Kidney capillary endothelial cell (primary cell): ENCODE results near the gene RUNX3.

Experiments
- DNase-seq: peaks from one replicate; pipeline ENCODE4 v3.0.0-alpha.2; 2018; ENCODE audit warnings: low spot score

Gene RUNX3

DNA sequence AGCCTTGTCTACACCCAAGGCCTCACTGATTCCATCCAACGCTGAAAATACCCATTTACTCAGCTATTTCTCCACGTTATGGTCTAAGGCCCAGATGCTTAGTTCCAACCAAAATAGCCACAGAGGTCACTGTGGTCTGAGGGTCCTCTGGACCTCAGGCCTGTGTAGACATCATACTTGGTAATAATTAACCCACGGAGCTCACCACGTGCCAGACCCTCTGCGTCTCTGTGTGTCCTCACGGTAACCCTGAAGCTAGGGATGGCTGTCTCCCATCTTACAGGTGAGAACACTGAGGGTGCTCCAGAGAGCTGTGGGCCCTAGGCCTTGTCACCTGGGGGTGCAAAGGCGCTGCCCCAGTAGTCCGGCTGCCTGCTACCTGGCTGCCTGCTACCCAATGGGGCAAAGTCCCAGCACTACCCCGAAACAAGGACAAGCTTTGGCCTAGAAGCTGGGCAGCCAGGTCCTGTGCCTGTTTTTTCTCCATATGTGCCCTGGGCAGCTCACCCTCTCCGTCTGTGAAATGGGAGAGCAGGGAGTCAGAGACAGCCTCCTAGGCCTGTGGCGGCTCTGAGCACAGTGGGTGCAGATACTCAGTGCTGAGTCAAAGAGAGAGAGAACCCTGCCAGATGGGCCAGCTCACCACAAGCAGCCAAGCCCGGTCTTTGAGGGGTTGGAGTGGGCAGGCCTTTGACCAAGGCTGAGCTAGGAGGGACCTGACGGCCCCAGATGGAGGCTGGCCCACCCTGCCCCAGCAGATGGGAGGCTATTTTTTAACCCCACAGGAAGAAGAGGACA is 17.0 kb upstream of the RUNX3 start:
- DNase-seq: no peak

DNA sequence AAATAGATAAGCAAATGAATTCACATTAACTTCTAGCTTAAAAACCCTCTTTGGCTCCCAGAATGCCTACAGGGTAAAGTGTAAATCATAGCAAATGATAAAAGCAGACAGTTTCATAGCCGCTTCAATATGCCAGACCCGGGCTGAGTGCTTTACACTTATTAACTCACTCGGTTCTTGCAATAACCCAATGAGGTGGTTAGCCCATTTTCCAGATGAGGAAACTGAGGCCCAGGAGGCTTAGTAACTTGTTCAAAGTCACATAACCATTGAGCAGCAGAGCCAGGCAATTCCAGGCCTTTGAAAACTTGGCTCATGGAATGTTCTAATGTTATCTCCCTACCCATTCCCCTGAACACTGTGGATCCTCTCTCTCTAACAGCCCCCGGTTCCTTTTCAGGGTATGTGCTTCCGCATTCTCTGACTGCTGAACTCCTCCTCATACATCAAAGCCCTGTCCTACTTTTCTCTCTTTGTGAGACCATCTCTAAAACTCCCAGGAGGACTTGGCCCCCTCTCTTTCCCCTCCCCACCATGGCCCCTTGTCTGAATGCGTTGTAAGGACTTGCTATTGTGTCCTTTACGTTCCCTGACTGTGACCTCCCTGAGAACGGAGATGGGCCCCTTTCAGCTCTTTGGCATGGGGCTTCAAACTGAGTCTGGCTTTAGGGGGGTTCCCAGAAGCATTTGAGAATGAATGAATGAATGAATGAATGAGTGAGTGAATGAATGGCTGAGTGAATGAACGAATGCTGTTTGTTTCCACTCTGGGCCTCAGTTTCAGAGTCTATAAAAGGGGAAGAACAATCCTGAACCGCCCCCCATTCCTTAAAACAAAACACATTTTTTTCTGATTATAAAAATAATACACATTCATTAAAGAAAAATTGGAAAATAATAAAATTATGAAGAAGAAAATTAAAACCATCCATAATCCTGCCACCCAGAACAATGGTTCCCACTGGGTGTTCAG is 15.6 kb upstream of the RUNX3 start:
- no peak for DNase-seq

DNA sequence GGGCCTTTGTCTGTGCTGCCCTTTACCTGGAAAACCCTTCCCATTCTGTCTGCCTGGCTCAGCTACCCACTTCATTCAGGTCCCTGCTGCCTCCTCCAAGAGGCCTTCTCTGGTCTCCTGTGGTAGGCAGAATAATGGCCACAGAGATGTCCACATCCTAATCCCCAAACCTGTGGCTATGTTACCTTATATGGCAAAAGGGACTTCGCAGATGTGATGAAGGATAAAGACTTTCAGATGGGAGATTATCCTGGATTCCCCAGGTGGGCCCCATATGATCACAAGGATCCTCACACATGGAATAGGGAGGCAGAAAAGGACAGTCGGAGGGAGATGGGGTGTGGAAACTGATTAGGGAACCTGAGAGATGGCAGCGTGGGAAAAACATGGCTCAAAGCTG is 14.2 kb upstream of the RUNX3 start:
- no peak for DNase-seq

DNA sequence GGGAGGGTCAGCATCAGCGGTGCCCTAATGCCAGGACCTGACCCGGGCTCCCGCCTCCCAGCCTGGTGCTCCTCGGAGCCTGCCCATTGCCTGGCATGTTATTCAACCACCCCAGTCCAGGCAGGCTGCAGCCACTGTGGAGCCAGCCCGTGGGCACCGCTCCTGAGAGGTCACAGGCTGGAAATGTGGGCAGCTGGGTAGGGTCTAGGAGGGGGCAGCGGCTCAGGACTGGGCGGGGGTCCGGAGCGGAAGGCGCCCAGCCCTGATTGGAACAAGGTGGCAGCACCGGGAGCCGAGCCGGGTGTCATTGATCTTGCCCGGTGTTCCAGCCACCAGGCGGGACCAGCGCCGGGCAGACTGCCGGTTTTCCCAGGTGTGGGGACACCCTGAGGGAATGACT is 12.7 kb upstream of the RUNX3 start:
- no peak for DNase-seq

DNA sequence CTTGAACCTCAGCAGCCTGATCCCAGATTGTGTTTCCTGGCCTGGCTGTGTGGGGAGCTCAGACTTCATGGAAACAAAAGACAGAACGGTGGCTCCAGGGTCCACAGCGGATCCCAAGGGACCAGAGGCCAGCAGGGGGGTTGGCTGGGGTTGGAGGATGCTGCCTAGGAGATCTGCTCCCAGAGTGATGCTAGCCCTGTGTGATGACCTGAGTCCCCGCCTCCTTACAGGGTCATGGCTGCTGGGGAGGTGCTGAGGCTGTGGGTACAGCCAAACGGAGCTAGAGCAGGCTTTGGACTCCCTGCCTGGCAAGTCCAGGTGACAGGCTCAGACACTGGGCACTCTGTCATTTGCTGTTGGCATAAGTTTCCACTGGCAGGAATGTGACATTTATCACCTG is 11.5 kb upstream of the RUNX3 start:
- no peak for DNase-seq

DNA sequence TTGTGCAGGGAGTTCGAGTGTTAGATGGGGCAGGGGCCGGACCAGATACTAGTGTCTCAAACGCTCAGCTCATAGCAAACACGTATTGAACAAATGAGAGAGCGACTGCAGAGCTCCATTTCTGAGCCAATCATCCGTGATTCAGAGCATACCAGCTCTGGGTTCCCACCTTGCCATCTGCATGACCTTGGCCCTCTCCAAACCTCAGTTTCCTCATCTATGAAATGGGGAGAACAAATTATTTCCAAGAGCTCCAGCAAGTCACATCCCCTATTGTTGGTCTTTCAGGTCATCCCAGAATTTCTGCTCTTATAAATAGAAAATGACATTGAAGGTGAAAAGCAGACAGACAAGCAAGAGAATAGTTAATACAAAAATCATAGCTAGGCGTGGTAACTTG is 10.2 kb upstream of the RUNX3 start:
- DNase-seq: no peak

DNA sequence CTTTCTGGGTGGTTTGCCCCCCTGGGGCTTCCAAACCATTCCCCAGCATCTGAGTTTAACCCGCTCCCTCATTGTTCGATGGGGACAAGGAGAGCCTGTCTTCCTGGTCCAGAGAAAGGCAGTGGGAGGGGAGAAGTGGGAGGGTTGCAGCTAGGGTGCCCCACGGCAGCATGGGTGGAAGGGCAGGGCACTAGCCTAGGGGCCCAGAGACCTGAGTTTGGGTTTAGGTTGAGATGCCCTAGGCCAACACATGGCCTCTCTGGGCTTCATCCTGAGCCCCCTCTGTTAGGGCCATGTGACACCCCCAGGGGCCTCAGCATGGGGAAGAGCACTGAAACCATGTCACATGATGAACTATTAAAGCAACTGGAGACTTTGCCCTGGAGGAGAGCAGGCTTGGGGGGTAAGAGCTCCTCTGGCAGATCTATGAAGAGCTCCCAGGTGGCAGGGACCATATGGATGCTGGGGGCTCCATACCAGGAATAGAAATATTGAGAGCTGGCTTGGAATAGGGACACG is 9.7 kb upstream of the RUNX3 start:
- no peak for DNase-seq

DNA sequence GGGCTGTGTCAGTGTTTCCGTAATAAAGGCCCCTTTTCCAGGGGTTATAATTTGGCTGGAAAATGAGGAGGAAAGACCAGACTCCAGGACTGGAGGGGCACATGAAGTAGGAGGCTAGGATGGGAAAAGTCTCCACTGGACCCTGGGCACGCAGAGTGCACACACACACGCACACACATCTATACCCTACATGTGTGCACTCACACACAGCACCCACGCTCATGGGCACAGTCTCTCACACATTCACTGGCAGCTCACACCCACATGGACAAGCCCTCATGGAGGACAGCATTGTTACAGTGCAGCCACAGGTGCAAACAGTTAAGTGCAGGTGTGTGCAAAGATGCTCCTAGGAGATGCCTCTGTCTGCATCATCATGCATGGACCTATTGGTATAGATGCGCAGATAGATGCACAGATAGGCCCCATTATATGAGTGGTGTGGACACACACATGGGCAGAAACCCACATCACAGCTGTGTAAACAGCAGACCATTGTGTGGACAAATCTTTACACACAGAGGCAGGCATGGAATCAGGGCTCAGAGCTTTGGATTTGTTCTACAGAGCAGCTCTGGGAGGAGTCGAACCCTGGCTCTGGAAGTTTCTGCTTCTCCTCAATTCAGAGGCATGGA is 9.1 kb upstream of the RUNX3 start:
- no peak for DNase-seq

DNA sequence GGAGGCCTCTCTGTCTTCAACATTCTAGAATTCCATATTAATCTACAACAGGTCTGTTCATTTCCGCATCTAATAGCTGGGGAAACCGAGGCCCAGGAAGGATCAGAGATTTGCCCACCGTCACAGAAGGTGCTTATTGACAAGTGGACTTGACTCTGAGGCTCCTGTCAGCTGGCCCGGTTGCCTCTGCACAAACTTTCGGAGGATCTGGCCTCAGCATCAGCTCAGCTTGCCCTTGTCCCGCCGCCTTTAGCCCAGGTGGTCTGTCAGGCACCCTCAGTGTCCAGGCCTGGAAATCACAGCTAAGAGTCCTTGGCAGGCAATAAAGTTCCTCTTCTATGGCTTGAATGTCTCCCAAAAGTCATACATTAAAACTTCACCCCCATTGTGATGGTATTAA is 8.2 kb upstream of the RUNX3 start:
- DNase-seq: no peak

DNA sequence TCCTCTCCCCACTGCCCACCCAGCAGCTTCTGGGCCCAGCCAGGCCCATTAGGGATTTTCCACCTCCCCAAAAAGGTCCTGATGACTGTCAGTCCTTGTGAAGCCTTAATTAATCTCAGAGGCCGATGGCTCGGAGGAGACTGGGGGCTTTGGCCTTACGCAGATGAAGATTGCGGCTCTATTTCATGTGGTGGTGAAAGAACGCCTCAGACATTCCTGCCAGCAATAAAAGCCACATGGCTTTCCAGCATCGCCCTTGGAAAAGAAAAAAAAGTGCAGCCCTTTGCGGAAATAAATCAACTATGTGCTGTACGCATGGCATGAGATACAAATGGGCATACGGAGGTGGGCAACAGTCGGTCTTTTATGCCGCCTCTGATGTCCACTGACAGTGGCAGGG is 6.6 kb upstream of the RUNX3 start:
- DNase-seq: no peak

DNA sequence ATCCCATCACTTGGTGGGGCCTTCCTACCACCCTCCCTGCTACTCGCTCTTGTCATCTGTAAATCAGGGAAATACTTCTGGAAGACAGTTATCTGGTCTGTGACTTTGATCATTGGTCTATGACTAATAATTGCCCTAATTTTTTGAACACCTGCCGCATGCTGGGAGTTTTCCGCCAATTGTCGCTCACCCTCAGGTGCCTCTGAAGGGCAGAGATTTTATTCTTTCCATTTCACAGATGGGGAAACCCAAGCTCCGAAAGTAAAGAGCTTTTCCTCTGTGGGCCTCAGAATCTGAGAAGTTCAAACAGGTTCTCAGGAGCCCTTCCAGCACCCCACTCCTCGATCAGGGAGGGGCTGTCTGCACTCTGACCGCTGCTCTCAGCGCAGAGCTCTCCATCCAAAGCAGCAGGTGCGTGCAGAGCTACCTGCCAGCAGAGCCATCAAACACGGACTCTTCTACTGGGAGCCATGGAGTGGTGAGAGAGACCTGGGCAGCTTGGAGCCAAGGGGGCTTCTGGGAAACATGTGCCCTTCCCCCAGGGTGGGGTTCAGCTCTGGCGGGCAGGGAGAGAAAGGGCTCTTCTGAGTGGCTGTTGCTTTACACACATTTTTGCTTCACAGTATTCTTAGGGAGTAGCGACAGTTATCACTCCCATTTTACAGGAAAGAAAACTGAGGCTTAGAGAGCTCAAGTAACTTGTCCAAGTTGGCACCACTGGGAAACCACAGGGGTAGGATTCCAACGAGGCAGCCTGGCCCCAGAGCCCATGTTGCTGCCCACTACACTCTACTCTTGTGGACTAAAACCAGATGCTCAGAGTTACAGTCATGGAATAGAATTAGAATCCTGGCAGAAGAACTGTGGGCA is 5.8 kb upstream of the RUNX3 start:
- DNase-seq: no peak

DNA sequence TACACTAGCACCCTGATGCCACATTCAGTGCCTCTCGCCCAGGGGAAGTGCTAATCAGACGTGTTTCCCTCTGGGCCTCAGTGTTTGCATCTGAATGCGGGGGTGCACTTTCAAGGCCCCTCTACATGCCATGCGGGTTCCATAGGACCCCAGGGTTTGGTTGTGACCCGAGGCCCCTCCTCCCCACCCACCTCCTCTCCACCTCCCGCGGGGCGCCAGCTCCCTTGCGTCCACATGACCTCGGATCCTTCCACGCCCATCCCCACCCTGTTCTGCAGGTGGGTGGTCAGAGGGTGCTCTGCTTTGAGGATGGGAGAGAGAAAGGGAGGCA is 5.1 kb upstream of the RUNX3 start:
- DNase-seq: no peak

DNA sequence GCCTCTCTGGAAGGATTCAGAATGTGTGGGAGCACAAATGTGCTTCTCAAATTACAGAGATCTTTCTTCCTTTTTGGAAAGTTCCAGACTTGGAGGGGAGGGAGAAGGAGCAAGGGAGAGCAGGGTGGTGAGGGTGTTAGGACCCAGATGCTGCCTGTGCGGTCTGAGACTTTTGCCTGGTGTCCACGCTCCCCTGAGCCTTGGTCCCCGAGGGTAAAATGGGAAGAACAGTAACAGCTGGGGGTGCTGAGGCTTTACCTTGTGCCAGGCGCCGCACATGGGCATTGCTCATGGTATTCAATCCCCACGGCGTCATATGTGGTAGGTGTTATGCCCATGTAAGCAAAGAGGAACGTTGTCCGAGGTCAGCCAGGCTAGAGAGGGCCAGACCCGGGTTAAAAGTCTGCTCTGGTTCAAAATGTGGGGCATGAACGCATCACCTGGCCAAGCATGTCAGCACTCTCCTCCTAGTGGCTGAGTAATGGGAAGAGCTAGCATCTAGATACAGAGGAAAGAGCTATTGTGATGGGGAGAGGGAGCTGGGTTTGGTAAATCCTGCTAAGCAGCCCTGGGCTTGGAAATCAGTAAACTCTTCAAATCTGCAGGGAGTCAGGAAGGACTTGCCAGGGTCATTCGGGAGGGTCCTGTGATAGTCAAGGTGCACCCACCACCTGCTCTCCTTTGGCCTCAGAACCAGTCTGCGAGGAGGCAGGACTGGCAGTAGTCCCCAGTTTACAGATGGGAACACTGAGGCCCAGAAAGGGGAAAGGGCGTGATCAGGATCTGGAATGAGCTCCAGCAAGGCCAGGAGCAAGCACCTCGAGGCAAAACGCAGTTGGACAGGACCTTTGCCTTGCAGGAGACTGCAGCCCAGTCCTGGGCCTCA is 4.5 kb upstream of the RUNX3 start:
- no peak for DNase-seq

DNA sequence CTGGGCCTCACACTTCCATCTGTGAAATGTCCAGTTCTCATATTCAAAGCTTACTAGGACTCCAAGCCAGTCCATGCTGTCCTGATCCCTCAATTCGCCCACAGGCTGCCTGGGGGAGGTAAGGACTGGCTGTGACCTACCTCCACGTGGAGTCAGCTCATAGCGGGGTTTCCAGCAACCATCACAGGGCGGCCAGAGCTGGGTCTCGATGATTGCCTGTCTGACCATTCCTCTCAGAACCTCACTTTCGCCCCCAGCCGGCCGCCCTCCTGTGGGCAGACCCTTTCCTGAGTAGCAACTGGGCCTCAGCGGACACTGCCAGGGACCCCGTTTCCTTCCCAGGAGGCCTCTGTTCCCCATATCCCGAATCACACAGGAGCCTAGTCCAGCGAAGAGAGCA is 3.4 kb upstream of the RUNX3 start:
- DNase-seq: no peak

DNA sequence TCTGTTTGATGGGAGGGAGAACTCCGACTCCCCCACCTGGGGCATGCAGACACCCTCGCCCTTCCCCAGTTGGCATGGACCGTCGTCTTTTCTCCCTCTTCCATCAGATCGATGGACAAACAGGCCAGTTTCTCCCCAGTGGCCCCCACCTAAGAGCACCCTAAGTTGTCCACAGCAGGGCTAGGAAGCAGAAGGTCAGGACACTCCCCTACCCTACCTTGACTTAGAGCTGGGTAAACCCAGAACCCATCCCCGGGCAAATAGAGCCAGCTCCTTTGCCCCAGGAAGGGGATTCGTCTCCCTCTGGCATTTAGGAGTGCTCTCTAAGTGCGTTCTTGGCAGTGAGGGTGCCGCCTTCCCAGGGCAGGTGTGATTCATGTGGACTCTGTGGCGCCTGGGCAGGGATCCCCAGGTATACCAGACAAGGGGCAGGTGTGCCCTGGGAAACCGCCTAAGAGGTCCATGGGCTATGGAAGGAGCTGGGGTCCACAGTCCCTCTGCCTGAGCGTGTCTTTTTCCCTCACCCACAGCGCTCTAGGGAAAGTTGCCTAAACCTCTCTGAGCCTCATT is 2.7 kb upstream of the RUNX3 start:
- no peak for DNase-seq

DNA sequence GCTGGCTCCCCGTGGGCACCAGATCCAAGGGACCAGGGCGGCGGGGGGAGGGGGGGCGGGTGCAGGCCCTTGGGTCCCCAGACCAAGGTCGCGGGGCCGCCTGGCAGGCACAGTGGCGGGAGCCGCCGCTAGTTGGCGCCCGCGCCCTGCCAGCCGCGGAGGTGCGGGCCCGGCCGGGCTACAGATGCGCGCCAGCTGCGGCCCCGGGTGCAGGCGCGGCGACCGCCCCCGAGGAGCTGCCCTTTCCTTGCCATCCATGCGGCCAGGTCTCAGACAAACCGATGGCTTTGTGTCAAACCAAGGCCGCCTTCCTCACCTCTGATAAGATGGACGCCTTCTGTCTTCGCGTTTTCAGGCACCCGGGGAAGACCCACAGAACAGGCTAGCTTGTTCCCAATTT is 2.2 kb upstream of the RUNX3 start:
- DNase-seq: peak; percentile 26

DNA sequence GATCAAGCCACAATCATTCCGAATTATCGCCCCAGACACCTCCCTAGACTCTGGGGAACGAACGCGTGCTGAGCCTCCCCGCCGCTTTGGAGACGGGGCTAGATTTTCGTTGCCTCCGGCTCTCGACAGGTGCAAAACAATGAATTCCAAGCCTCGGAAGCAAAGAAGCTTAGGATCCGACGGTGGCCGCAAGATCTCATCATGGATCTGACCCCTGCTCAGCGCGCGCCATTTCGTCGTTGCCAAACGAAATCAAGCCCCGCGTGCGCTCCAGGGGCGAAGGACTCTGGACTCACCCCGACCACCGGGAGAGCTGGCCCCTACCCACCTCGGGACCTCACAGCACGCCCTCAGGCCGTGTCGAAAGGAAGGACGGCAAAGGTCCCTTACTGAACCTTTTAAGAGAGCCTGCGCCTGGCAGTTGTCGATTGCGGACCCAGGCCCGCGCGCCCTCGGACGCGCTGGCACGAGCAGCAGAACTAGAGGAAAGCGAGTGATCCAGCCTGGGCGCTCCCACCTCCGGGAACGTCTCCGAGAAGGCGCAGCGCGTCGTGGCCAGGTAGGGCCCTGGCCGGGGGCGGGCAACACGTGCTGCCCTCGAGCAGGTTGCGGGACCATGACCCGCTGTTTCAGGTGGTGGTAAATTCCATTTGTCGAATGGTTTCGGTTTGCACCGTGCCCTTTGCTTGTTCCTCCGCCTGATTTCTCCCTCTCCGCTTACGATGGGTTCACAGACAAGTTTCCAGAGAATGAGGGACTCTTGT is 1.6 kb upstream of the RUNX3 start:
- DNase-seq: no peak

DNA sequence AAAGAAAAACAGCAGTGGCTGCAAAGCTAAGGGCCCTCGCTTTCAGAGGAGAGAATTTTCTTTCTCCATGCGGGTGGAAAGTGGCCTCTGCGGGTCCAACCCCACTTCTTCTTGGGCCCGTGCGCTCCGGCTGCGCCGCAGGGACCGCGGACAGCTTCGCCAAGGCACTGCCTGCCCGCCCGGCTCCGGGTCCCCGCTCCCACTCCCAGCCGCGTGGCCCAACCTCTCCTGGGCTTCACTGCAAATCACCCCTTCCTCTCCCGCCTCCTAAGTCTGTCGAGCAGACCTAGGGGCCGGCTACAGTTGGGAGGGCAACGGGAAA is 1.0 kb upstream of the RUNX3 start:
- DNase-seq: no peak

DNA sequence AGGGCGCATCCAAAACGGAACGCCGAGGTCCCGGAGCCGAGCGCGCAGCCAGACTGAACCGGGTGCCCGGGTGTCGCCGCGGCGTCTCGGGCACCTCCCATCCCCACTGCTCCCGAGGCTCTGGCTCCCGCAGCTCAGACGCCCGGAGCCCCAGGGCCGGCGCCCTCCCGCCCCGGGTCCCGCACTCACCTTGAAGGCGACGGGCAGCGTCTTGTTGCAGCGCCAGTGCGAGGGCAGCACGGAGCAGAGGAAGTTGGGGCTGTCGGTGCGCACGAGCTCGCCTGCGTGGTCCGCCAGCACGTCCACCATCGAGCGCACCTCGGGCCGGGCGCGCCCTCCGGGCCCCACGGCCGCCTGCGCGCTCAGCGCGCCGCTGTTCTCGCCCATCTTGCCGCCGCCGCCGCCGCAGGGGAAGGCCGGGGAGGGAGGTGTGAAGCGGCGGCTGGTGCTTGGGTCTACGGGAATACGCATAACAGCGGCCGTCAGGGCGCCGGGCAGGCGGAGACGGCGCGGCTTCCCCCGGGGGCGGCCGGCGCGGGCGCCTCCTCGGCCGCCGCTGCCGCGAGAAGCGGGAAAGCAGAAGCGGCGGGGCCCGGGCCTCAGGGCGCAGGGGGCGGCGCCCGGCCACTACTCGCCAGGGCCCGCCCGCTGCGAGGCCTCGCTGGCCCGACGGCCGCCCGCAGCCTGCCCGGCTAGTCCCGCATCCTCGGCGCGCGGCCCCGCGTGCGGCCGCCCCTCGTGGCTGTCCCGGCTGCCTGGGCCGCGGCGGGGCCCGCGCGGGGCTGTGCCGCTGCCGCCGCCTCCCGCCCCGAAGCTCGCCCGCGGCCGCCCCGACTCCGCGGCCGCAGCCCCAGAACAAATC is 447 bp downstream of the RUNX3 start:
- no peak for DNase-seq
